Vagina (tissue), 2 donors: Measurements from ENCODE around the gene MT1A.

Source experiments
- CTCF ChIP-seq, 3 experiments: fragments of 450-650 bp in 2 of 3; fragments of 200-600 bp in 1 of 3; sonication (generic) in 1 of 3; IDR thresholded peaks; one replicate each; pipeline ENCODE4 v1.5.1; 2017 to 2019; ENCODE audit warnings: antibody characterized with exemption in 3 of 3, mild to moderate bottlenecking in 2 of 3, moderate library complexity in 2 of 3
- POLR2A ChIP-seq, 2 donors: fragments of 450-650 bp; IDR thresholded peaks; one replicate each; pipeline ENCODE4 v1.6.1; 2017; ENCODE audit warnings: antibody characterized with exemption in 2 of 2, mild to moderate bottlenecking in 2 of 2, moderate library complexity in 2 of 2
- POLR2AphosphoS5 ChIP-seq, 2 donors: sonication (generic); formaldehyde crosslinking; IDR thresholded peaks; one replicate each; pipeline ENCODE4 v1.9.0; 2017; ENCODE audit warnings: antibody characterized with exemption in 2 of 2, mild to moderate bottlenecking in 2 of 2, low read depth in 1 of 2; ENCODE audit not compliant: insufficient read depth in 1 of 2

GRCh38 chr16:56620339-56620897, 18.0 kb upstream of the MT1A start:
- TF ChIP-seq CTCF (IDR thresholded peaks at IDR 0.05) (no peak), POLR2A (IDR thresholded peaks at IDR 0.05) (no peak), POLR2AphosphoS5 (IDR thresholded peaks at IDR 0.05; ENCODE audit: insufficient read depth in 1 of 2, low read depth in 1 of 2) (no peak)
